WTC11 (cell line): Measurements from ENCODE around the gene ADGRV1. TPM values are rescaled to one million over a fixed set of nuclear protein-coding genes. Genes with fewer than 3 reads are reported as not detected.

ENCODE experiments used
- ATAC-seq: fragments of 200-7000 bp; cut with Tn5 transposase; 2 replicates; pipeline ENCODE4 v1.10.0; 2021; ENCODE audit warnings: mild to moderate bottlenecking, moderate library complexity
- CTCF ChIA-PET: fragments of 300-600 bp; sonication (Branson Sonifier 250); formaldehyde crosslinking; loops from one replicate; lab custom pipeline; 2021; ENCODE audit warnings: antibody characterized with exemption; lab: Charles Lee
- POLR2A ChIA-PET: fragments of 350-600 bp; sonication (Branson Sonifier 250); formaldehyde crosslinking; loops from one replicate; lab custom pipeline; 2021; ENCODE audit warnings: antibody characterized with exemption; lab: Charles Lee
- DNase-seq: peaks from one replicate; pipeline ENCODE4 v3.0.0; 2021; ENCODE audit warnings: low spot score
- H3K27ac Mint-ChIP-seq: 2 replicates; pipeline ENCODE4 v1.8.0; 2021; ENCODE audit warnings: mixed read lengths
- H3K27me3 Mint-ChIP-seq: 2 replicates; pipeline ENCODE4 v1.8.0; 2021; ENCODE audit warnings: low read depth, mild to moderate bottlenecking, moderate library complexity, mixed read lengths
- H3K36me3 Mint-ChIP-seq: 2 replicates; pipeline ENCODE4 v1.8.0; 2021; ENCODE audit warnings: mixed read lengths
- H3K4me1 Mint-ChIP-seq: 2 replicates; pipeline ENCODE4 v1.8.0; 2022; ENCODE audit warnings: mixed read lengths
- H3K4me3 Mint-ChIP-seq: 2 replicates; pipeline ENCODE4 v1.8.0; 2021; ENCODE audit warnings: mild to moderate bottlenecking, moderate library complexity, mixed read lengths
- H3K9me3 Mint-ChIP-seq: 2 replicates; pipeline ENCODE4 v1.8.0; 2021; ENCODE audit warnings: mixed read lengths
- CTCF ChIP-seq: fragments of 200-600 bp; IDR thresholded peaks from 2 replicates; pipeline ENCODE4 v1.8.0; 2022; ENCODE audit warnings: antibody characterized with exemption
- MAX ChIP-seq: sonication (generic); formaldehyde crosslinking; IDR thresholded peaks from 2 replicates; pipeline ENCODE4 v1.8.0; 2022; ENCODE audit warnings: mild to moderate bottlenecking, missing genetic modification reagents
- PREB ChIP-seq: sonication (generic); formaldehyde crosslinking; IDR thresholded peaks from 2 replicates; pipeline ENCODE4 v1.8.1; 2022; ENCODE audit warnings: mild to moderate bottlenecking, missing genetic modification reagents, moderate library complexity, borderline replicate concordance
- TEAD4 ChIP-seq: sonication (generic); formaldehyde crosslinking; IDR thresholded peaks from 2 replicates; pipeline ENCODE4 v1.8.0; 2022; ENCODE audit warnings: mild to moderate bottlenecking, missing genetic modification reagents
- ZBTB21 ChIP-seq: sonication (generic); formaldehyde crosslinking; IDR thresholded peaks from 2 replicates; pipeline ENCODE4 v1.8.1; 2023; ENCODE audit warnings: mild to moderate bottlenecking, missing genetic modification reagents, borderline replicate concordance
- ZNF317 ChIP-seq: sonication (generic); formaldehyde crosslinking; IDR thresholded peaks from 2 replicates; pipeline ENCODE4 v1.8.1; 2023; ENCODE audit warnings: low read depth, mild to moderate bottlenecking, moderate library complexity, missing genetic modification reagents, borderline replicate concordance
- ZNF512 ChIP-seq: sonication (generic); formaldehyde crosslinking; IDR thresholded peaks from 2 replicates; pipeline ENCODE4 v1.8.1; 2022; ENCODE audit warnings: missing genetic modification reagents, borderline replicate concordance
- ZSCAN18 ChIP-seq: fragments of 250-450 bp; sonication (Bioruptor Pico); IDR thresholded peaks from 2 replicates; pipeline ENCODE4 v2.1.2; 2022; ENCODE audit warnings: mild to moderate bottlenecking, moderate library complexity
- total RNA-seq: library from RNA; stranded (reverse); gene quantifications from 3 replicates; pipeline ENCODE4 v1.2.3, GENCODE V29; 2021
- TF ChIP-seq, protein P1 (sequence below): sonication (generic); formaldehyde crosslinking; IDR thresholded peaks from 2 replicates; pipeline ENCODE4 v1.8.1; 2022; ENCODE audit warnings: low read depth, missing genetic modification reagents, borderline replicate concordance
- TF ChIP-seq, protein P2 (sequence below): sonication (generic); formaldehyde crosslinking; IDR thresholded peaks from 2 replicates; pipeline ENCODE4 v1.8.1; 2023; ENCODE audit warnings: mild to moderate bottlenecking, missing genetic modification reagents

Gene ADGRV1
- total RNA-seq, 1 experiment from 2014 or later = 74.5 TPM

DNA sequence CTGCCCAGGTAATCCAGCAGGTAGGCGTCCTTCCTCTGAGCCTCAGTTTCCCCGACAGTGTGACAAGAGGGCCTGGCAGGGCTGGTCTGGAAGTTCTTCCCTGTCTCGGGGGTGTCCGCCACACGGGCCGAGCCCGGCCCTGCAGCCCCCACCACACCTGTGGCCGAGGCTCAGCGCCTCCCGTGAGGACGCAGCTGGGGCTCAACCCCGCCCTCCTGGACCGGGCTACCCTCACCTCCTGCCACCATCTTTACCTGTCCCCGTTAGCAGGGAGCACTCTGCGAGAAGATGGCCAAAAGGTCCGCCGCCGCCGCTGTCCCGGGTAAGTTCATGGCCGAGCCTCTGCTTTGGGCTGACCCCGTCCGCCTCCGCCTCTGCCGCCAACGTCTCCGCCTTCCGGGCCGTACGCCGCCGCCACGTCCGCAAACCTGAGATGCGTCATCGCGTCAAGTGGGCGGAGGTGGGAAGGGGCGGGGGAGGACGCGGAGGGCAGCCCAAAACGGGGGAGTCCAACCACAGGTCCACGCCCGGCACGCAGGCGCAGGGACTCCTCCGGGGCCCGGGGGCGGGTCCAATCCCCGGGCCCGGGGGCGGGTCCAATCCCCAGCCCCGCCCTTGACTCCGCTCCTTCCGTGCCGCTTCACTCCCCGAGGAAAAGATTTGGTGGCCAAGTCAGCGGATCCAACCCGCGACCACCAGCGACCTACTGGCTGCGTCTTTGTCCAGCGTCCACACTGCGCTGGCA, 29.2 kb upstream of the ADGRV1 start, which contains the start of gene LYSMD3 (continued):
- TF ChIP-seq, protein P1, sequence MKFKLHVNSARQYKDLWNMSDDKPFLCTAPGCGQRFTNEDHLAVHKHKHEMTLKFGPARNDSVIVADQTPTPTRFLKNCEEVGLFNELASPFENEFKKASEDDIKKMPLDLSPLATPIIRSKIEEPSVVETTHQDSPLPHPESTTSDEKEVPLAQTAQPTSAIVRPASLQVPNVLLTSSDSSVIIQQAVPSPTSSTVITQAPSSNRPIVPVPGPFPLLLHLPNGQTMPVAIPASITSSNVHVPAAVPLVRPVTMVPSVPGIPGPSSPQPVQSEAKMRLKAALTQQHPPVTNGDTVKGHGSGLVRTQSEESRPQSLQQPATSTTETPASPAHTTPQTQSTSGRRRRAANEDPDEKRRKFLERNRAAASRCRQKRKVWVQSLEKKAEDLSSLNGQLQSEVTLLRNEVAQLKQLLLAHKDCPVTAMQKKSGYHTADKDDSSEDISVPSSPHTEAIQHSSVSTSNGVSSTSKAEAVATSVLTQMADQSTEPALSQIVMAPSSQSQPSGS = no peak
- TF ChIP-seq ZSCAN18 (no peak), TEAD4 (CRISPR knock-in tag) (no peak), MAX (CRISPR knock-in tag) (no peak; the same call in 1 of the 2 replicates), ZNF512 (CRISPR knock-in tag) (no peak), PREB (CRISPR knock-in tag) (no peak), ZNF317 (CRISPR knock-in tag) (no peak)
- TF ChIP-seq, protein P2, sequence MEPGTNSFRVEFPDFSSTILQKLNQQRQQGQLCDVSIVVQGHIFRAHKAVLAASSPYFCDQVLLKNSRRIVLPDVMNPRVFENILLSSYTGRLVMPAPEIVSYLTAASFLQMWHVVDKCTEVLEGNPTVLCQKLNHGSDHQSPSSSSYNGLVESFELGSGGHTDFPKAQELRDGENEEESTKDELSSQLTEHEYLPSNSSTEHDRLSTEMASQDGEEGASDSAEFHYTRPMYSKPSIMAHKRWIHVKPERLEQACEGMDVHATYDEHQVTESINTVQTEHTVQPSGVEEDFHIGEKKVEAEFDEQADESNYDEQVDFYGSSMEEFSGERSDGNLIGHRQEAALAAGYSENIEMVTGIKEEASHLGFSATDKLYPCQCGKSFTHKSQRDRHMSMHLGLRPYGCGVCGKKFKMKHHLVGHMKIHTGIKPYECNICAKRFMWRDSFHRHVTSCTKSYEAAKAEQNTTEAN = no peak

- Mint-ChIP-seq H3K4me3 (peak overlapping the region; percentile 98), H3K4me1 (peaks cover 30% of the 10 kb centered on the region)
- CTCF ChIA-PET = interaction anchor here (0.6 to 1.4 kb wide), 3 partner anchors 16 to 91 kb away, joined by 3 read pairs; no protein-coding TSS in a partner anchor
- peak; percentile 31; the same call in 1 of the 2 replicates for TF ChIP-seq CTCF
- no peak for TF ChIP-seq ZBTB21 (CRISPR knock-in tag)
- TF ChIP-seq, all 79 proteins: peak for 1
- Mint-ChIP-seq H3K9me3 (no peaks in the 10 kb centered on the region), H3K27ac (peak overlapping the region; percentile 99), H3K27me3 (no peaks in the 10 kb centered on the region), H3K36me3 (peaks cover 2% of the 10 kb centered on the region)
- ATAC-seq (peak; percentile 69), DNase-seq (peak; percentile 67)
- POLR2A ChIA-PET = no interaction called here
Measured at GRCh38 chr5:90529939-90530677, 28.5 kb upstream of the ADGRV1 start.
